ENCODE data around the gene SYNRG.

Gene SYNRG

DNA sequence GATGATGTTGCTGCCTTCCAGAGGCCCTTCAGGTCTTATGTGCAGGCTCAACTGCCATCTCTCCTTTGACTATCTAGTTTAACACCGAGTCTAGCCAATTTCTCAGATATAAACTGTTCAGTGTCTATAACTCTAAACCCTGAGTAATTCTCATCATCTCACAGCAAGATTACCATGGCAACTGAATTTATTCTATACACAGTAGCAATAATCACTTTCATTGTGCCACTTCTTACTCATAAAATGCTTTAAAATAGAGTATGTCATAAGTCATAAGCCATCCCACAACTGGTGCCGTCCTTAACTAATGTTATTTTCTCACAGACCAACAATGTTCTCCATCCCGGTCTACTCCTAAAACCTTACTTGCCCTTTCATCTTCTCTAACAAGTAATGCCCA is 45.0 kb downstream of the SYNRG start:
- no peak for DNase-seq (ENCODE audit: low spot score)
- no peak overlapping the region for H3K27ac ChIP-seq
- TF ChIP-seq, protein P1, sequence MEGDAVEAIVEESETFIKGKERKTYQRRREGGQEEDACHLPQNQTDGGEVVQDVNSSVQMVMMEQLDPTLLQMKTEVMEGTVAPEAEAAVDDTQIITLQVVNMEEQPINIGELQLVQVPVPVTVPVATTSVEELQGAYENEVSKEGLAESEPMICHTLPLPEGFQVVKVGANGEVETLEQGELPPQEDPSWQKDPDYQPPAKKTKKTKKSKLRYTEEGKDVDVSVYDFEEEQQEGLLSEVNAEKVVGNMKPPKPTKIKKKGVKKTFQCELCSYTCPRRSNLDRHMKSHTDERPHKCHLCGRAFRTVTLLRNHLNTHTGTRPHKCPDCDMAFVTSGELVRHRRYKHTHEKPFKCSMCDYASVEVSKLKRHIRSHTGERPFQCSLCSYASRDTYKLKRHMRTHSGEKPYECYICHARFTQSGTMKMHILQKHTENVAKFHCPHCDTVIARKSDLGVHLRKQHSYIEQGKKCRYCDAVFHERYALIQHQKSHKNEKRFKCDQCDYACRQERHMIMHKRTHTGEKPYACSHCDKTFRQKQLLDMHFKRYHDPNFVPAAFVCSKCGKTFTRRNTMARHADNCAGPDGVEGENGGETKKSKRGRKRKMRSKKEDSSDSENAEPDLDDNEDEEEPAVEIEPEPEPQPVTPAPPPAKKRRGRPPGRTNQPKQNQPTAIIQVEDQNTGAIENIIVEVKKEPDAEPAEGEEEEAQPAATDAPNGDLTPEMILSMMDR (conservative IDR thresholded peaks at IDR 0.05; ENCODE audit: low read depth): no peak
- ChIA-PET POLR2A (ENCODE audit: low non-redundant PET) (no interaction called here), CTCF (interaction anchor here (1.3 kb wide), 1 partner anchor 28 kb away, joined by 3 read pairs; no protein-coding TSS in a partner anchor)

DNA sequence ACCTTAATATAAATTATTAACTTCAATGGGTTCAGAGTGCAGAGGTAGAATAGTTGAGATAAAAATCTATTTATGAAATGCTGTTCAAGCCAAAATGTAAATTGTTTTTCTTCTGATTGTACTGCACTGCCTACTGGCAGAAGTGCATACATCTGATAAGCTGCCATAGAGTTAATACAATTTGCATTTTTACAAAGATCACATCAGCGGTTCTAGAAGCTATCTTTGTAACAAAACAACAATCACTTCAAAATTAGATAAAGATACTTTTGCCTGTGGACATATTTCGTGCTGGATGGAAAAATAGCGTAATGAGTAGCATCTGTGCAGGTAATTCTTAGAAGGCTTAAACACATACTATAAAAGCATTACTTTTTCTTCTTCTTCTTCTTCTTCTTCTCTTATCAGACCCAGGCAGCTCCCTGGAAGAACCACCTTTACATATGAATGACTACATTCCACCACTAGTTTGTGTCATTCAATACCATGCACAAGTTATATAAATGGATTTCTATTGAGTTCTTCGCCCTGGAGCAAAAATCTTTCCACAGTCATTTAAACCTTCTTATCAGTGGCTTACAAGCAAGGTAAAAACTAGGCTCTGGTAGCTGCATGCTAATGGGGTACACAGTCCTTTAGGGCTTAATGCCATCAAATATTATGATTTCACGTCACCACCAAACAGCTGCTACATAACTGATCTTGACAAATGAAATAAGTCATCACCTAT is 47.0 kb downstream of the SYNRG start:
- no peak for DNase-seq (ENCODE audit: low spot score)
- no peak overlapping the region for H3K27ac ChIP-seq
- ChIA-PET CTCF (no interaction called here), POLR2A (ENCODE audit: low non-redundant PET) (no interaction called here)
- TF ChIP-seq, protein P1 (conservative IDR thresholded peaks at IDR 0.05; ENCODE audit: low read depth): no peak

DNA sequence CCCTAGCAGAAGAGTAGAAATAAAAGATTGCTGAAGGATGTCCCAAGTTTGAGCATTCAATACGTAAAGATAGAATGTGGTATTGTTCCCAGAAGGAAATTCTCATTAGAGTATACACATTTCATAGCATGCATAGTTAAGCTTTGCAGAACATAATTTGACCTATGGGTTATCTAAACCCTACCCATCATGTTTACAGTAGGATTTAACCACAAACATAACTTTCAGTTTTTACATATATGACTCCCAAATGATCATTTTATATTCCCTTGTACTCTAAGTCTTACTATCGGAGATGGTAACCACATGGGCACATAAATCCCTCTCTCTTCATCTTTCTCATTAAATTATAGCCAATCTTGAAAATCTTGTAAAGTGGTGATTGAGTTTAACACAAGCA is 50.9 kb downstream of the SYNRG start:
- DNase-seq (ENCODE audit: low spot score): no peak
- TF ChIP-seq, protein P1 (conservative IDR thresholded peaks at IDR 0.05; ENCODE audit: low read depth): no peak
- CTCF ChIA-PET: no interaction called here
- POLR2A ChIA-PET (ENCODE audit: low non-redundant PET): no interaction called here
- no peak overlapping the region for H3K27ac ChIP-seq

DNA sequence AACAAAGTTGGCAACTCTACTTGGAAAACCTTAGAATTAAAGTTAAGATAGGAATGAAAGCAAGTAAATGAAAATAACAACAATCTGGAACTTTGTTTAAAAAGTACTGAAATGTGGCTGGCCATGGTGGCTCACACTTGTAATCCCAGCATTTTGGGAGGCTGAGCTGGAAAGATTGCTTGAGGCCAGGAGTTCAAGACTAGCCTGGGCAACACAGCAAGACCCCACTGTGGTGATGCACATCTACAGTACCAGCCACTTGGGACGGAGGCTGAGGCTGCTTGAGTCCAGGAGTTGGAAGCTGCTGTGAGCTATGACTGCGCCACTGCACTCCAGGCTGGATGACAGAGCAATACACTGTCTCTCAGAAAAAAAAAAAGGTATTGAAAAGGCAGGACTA is 51.7 kb downstream of the SYNRG start:
- CTCF ChIA-PET: no interaction called here
- POLR2A ChIA-PET (ENCODE audit: low non-redundant PET): interaction anchor here (0.6 kb wide), 1 partner anchor 9 kb away, joined by 6 read pairs; no protein-coding TSS in a partner anchor
- TF ChIP-seq, protein P1 (conservative IDR thresholded peaks at IDR 0.05; ENCODE audit: low read depth): no peak
- H3K27ac ChIP-seq: no peak overlapping the region
- no peak for DNase-seq (ENCODE audit: low spot score)

DNA sequence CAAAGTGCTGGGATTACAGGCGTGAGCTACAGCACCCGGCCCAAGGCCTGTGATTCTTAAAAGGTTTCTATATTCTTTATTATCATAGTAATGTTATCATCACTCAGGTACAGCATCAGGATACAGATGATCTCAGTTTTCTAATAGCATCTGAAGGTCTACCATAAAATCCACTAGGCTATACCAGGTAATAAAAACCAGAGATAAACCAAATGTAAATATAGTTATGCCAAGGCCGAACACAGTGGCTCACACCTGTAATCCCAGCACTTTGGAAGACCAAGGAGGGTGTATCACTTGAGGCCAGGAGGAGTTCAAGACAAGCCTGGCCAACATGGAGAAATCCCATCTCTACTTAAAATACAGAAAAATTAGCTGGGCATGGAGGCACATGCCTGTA is 53.8 kb downstream of the SYNRG start:
- CTCF ChIA-PET: interaction anchor here (1.0 kb wide), 1 partner anchor 28 kb away, joined by 7 read pairs; no protein-coding TSS in a partner anchor
- no peak overlapping the region for H3K27ac ChIP-seq
- DNase-seq (ENCODE audit: low spot score): no peak
- POLR2A ChIA-PET (ENCODE audit: low non-redundant PET): no interaction called here
- TF ChIP-seq, protein P1 (conservative IDR thresholded peaks at IDR 0.05; ENCODE audit: low read depth): no peak

DNA sequence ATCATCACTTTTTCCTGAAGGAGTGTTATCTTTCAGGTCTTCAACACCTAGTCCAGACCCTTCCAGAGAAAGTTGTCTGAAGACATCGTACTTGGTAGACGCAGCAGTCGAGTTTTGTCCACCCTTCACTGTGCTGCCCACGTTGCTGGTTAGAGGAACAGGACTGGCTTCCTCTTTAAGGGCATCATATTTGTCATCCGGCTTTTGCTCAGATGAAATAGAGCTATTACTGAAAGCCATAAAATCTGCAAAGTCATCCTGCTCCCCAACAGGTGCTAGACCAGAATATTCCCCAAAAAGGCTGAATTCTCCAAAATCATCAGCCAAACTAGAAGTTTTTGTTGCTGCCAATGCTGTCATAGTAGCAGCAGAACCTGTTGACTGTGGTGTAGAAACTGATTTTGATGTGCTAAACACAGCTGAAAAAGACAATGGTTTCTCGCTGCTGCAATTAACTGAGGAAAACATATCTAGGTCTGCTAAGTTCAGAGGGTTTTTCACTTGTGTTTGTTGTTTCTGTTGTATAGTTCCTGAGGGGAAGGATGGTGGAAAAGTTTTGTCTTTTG is 55.7 kb downstream of the SYNRG start:
- ChIA-PET POLR2A (ENCODE audit: low non-redundant PET) (no interaction called here), CTCF (interaction anchor here (0.6 kb wide), 2 partner anchors 19 to 215 kb away, joined by 3 to 6 read pairs; no protein-coding TSS in a partner anchor)
- TF ChIP-seq, protein P1 (conservative IDR thresholded peaks at IDR 0.05; ENCODE audit: low read depth): no peak

More for the DNA sequence above, 55.7 kb downstream of the SYNRG start:
- no peak for DNase-seq (ENCODE audit: low spot score)
- no peak overlapping the region for H3K27ac ChIP-seq

Measured in RWPE1 (cell line).